ENCODE results near the gene MKKS.

- TF ChIP-seq CTCF (IDR thresholded peaks at IDR 0.05 in 8 of 11, conservative IDR thresholded peaks at IDR 0.05 in 3 of 11) = no peak
- TF ChIP-seq POLR2AphosphoS5 (IDR thresholded peaks at IDR 0.05) = no peak
- no peak for TF ChIP-seq POLR2A (IDR thresholded peaks at IDR 0.05)
Observed at GRCh38 chr20:10472871-10473270, 38.8 kb upstream of the MKKS start.
